DOHH2 (cell line): ENCODE measurements around the gene NOTCH1.

Experiments used
- H3F3A ChIP-seq: fragments of 200-600 bp; sonication (generic), shearing (Covaris generic); 2 replicates; pipeline ENCODE4 v1.6.0; 2016; ENCODE audit warnings: antibody characterized with exemption, mild to moderate bottlenecking; ENCODE audit not compliant: control insufficient read depth, insufficient read depth
- H3K27ac ChIP-seq: fragments of 200-600 bp; sonication (generic); 2 replicates; pipeline ENCODE4 v1.5.1; 2014; ENCODE audit warnings: low read depth, mild to moderate bottlenecking, low read length, moderate library complexity
- H3K27me3 ChIP-seq: fragments of 200-600 bp; sonication (generic); 2 replicates; pipeline ENCODE4 v1.6.1; 2014; ENCODE audit warnings: mild to moderate bottlenecking, low read length, mixed read lengths; ENCODE audit not compliant: control insufficient read depth
- H3K36me3 ChIP-seq: fragments of 200-600 bp; sonication (generic); 2 replicates; pipeline ENCODE4 v1.6.1; 2014; ENCODE audit warnings: mild to moderate bottlenecking, low read length, moderate library complexity, mixed read lengths; ENCODE audit not compliant: control insufficient read depth
- H3K4me1 ChIP-seq: fragments of 200-600 bp; sonication (generic); 2 replicates; pipeline ENCODE4 v1.6.1; 2014; ENCODE audit warnings: mild to moderate bottlenecking, low read length, mixed read lengths; ENCODE audit not compliant: control insufficient read depth
- H3K4me2 ChIP-seq: fragments of 200-600 bp; sonication (generic); 2 replicates; pipeline ENCODE4 v1.6.0; 2014; ENCODE audit warnings: mild to moderate bottlenecking, low read length, moderate library complexity
- H3K4me3 ChIP-seq: fragments of 200-600 bp; sonication (generic); 2 replicates; pipeline ENCODE4 v1.5.1; 2014; ENCODE audit warnings: mild to moderate bottlenecking, low read length, mixed read lengths
- H3K79me2 ChIP-seq: fragments of 200-600 bp; sonication (generic); 2 replicates; pipeline ENCODE4 v1.6.1; 2014; ENCODE audit warnings: mild to moderate bottlenecking, low read length, mixed read lengths; ENCODE audit not compliant: control insufficient read depth
- H3K9me2 ChIP-seq: fragments of 200-600 bp; sonication (generic); replicated peaks from 2 replicates; pipeline ENCODE4 v1.6.1; 2014; ENCODE audit warnings: mild to moderate bottlenecking, low read length, mixed read lengths; ENCODE audit not compliant: control insufficient read depth
- H3K9me3 ChIP-seq: fragments of 200-600 bp; sonication (generic); 2 replicates; pipeline ENCODE4 v1.6.1; 2014; ENCODE audit warnings: antibody characterized with exemption, low read length, mixed read lengths; ENCODE audit not compliant: control insufficient read depth, insufficient read depth
- H4K20me1 ChIP-seq: fragments of 200-600 bp; sonication (generic); 2 replicates; pipeline ENCODE4 v1.6.0; 2014; ENCODE audit warnings: low read depth, mild to moderate bottlenecking, antibody characterized with exemption, low read length, moderate library complexity; ENCODE audit not compliant: control insufficient read depth, insufficient read depth
- EZH2phosphoT487 ChIP-seq: fragments of 200-600 bp; sonication (generic); IDR thresholded peaks from 2 replicates; pipeline ENCODE4 v1.6.1; 2017; ENCODE audit warnings: borderline replicate concordance, mild to moderate bottlenecking, antibody characterized with exemption, low read length, moderate library complexity, mixed read lengths
- TF ChIP-seq, protein P1 (sequence below): fragments of 200-600 bp; sonication (generic); IDR thresholded peaks from one replicate; pipeline ENCODE4 v1.5.1; 2014; ENCODE audit warnings: antibody characterized with exemption, mild to moderate bottlenecking, low read depth, low read length; ENCODE audit not compliant: poor library complexity, severe bottlenecking

Gene NOTCH1

DNA sequence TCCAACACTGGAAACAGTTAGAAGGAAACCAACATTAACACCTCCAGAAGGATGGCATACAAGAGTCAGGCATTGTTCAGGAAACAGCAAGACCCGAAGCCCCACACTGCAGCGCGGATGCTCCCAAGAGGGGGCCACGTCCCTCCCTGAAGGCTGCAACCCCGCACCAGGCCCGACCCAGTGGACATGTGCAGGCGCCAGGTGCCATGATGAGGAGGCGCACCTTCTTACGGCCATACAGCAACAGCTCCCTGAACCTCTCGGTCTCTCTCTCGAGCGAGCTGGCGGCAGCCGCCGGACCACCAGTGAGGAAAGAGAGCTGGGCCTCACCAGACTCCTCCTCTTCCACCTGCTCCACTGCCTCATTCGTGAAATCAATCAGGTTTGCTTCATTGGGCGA is 83.2 kb downstream of the NOTCH1 start:
- Histone ChIP-seq H4K20me1 (no peaks in the 10 kb centered on the region; the same call in none of the 2 replicates), H3K27ac (no peak overlapping the region), H3K9me2 (no peaks in the 10 kb centered on the region), H3K4me2 (no peak overlapping the region), H3K4me1 (no peaks in the 10 kb centered on the region), H3K9me3 (no peaks in the 10 kb centered on the region), H3K36me3 (peaks cover 84% of the 10 kb centered on the region), H3F3A (no peaks in the 10 kb centered on the region), H3K4me3 (no peak overlapping the region), H3K79me2 (no peaks in the 10 kb centered on the region), H3K27me3 (no peaks in the 10 kb centered on the region)
- TF ChIP-seq, protein P1, sequence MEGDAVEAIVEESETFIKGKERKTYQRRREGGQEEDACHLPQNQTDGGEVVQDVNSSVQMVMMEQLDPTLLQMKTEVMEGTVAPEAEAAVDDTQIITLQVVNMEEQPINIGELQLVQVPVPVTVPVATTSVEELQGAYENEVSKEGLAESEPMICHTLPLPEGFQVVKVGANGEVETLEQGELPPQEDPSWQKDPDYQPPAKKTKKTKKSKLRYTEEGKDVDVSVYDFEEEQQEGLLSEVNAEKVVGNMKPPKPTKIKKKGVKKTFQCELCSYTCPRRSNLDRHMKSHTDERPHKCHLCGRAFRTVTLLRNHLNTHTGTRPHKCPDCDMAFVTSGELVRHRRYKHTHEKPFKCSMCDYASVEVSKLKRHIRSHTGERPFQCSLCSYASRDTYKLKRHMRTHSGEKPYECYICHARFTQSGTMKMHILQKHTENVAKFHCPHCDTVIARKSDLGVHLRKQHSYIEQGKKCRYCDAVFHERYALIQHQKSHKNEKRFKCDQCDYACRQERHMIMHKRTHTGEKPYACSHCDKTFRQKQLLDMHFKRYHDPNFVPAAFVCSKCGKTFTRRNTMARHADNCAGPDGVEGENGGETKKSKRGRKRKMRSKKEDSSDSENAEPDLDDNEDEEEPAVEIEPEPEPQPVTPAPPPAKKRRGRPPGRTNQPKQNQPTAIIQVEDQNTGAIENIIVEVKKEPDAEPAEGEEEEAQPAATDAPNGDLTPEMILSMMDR, result no peak
- TF ChIP-seq EZH2phosphoT487, result no peak

GRCh38 chr9:136460772-136461325 is 85.0 kb downstream of the NOTCH1 start:
- no peaks in the 10 kb centered on the region for H3F3A ChIP-seq
- no peaks in the 10 kb centered on the region for H3K27me3 ChIP-seq
- no peak overlapping the region for H3K4me3 ChIP-seq
- peaks cover 82% of the 10 kb centered on the region for H3K36me3 ChIP-seq
- TF ChIP-seq, protein P1, result no peak
- TF ChIP-seq EZH2phosphoT487, result no peak
- no peaks in the 10 kb centered on the region for H3K9me3 ChIP-seq
- no peak overlapping the region for H3K27ac ChIP-seq
- no peaks in the 10 kb centered on the region; the same call in none of the 2 replicates for H4K20me1 ChIP-seq
- H3K4me1 ChIP-seq, result no peaks in the 10 kb centered on the region
- H3K9me2 ChIP-seq, result no peaks in the 10 kb centered on the region
- no peaks in the 10 kb centered on the region for H3K79me2 ChIP-seq
- no peak overlapping the region for H3K4me2 ChIP-seq

DNA sequence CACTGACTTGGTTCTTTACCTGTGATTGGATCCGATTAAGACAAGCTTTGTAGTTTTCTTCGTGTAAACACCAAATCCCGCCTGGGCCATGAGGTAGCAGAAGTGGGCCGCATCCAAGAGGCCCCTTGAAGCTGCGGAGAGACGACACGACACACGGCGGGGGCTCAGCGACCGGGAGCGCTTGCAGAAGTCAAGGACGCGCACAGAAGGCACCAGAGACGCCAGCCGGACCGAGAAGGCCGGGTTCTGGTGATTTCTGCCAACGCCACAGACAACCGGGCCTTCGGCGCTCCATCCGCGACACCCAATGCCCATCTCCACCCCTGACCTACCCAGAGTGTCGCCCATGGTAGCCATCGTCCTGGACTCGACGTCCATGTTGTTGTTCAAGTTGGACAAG is 86.4 kb downstream of the NOTCH1 start:
- TF ChIP-seq, protein P1, result no peak
- TF ChIP-seq EZH2phosphoT487, result no peak
- peaks cover 83% of the 10 kb centered on the region for H3K36me3 ChIP-seq
- H4K20me1 ChIP-seq, result no peaks in the 10 kb centered on the region; the same call in none of the 2 replicates

More for the DNA sequence above, 86.4 kb downstream of the NOTCH1 start:
- Histone ChIP-seq H3F3A (no peaks in the 10 kb centered on the region), H3K79me2 (no peaks in the 10 kb centered on the region), H3K9me2 (no peaks in the 10 kb centered on the region), H3K27ac (no peak overlapping the region), H3K4me3 (no peak overlapping the region), H3K27me3 (no peaks in the 10 kb centered on the region), H3K4me2 (no peak overlapping the region), H3K9me3 (no peaks in the 10 kb centered on the region), H3K4me1 (no peaks in the 10 kb centered on the region)
